H7 (cell line): ENCODE measurements around the gene PROCR. TPM values are rescaled to one million over a fixed set of nuclear protein-coding genes. Genes with fewer than 3 reads are reported as not detected.

Source experiments
- DNase-seq: peaks from one replicate; pipeline ENCODE4 v3.0.0; 2012
- H3K27me3 ChIP-seq: 2 replicates; pipeline ENCODE4 v1.6.0; 2011; ENCODE audit warnings: mild to moderate bottlenecking, low read length; ENCODE audit not compliant: control insufficient read depth, insufficient read depth
- H3K36me3 ChIP-seq: replicated peaks from 2 replicates; pipeline ENCODE4 v1.5.1; 2011; ENCODE audit warnings: low read length; ENCODE audit not compliant: control insufficient read depth, insufficient read depth
- H3K4me3 ChIP-seq: 2 replicates; pipeline ENCODE4 v1.5.1; 2011; ENCODE audit warnings: low read depth, mild to moderate bottlenecking, control low read depth, low read length, moderate library complexity; ENCODE audit not compliant: insufficient read depth
- total RNA-seq: library from RNA; depleted of rRNA; stranded (reverse); fragments of >200 nt; shearing (Covaris generic); gene quantifications from 2 replicates; pipeline ENCODE4 v1.2.3, GENCODE V29; 2014; rRNA removed

PROCR gene
- total RNA-seq, result 64.9 and 89.6 TPM in 2 replicates

GRCh38 chr20:35171753-35172433 lies at the start of gene PROCR:
PROCR (plus strand) TSS chr20:35172072; CDS start chr20:35172155, 83 bp downstream.
- Histone ChIP-seq H3K27me3 (no peaks in the 10 kb centered on the region), H3K4me3 (peak within 1 kb of the TSS; percentile 47), H3K36me3 (peaks cover 3% of the 10 kb centered on the region)
- peak; percentile 88 for DNase-seq

- Histone ChIP-seq H3K27me3 (no peaks in the 10 kb centered on the region), H3K36me3 (peaks cover 29% of the 10 kb centered on the region)
- DNase-seq, result no peak
These were observed 49.0 kb upstream of the PROCR start for GRCh38 chr20:35122756-35123405.

GRCh38 chr20:35125753-35126152 lies 46.1 kb upstream of the PROCR start:
- H3K36me3 ChIP-seq, result peaks cover 26% of the 10 kb centered on the region
- no peak for DNase-seq
- H3K27me3 ChIP-seq, result no peaks in the 10 kb centered on the region
- no peak overlapping the region for H3K4me3 ChIP-seq

More at GRCh38 chr20:35122756-35123405, 49.0 kb upstream of the PROCR start:
- no peak overlapping the region for H3K4me3 ChIP-seq

GRCh38 chr20:35129647-35130069 lies 42.2 kb upstream of the PROCR start:
- no peak for DNase-seq
- Histone ChIP-seq H3K4me3 (no peak overlapping the region), H3K27me3 (no peaks in the 10 kb centered on the region), H3K36me3 (peaks cover 14% of the 10 kb centered on the region)

GRCh38 chr20:35131934-35132333 lies 39.9 kb upstream of the PROCR start:
- no peak overlapping the region for H3K4me3 ChIP-seq
- H3K27me3 ChIP-seq, result no peaks in the 10 kb centered on the region
- peaks cover 11% of the 10 kb centered on the region for H3K36me3 ChIP-seq
- no peak for DNase-seq

GRCh38 chr20:35133031-35133430 lies 38.8 kb upstream of the PROCR start:
- Histone ChIP-seq H3K27me3 (no peaks in the 10 kb centered on the region), H3K4me3 (no peak overlapping the region), H3K36me3 (peaks cover 11% of the 10 kb centered on the region)
- no peak for DNase-seq

- no peak for DNase-seq
- Histone ChIP-seq H3K4me3 (no peak overlapping the region), H3K36me3 (peaks cover 11% of the 10 kb centered on the region), H3K27me3 (no peaks in the 10 kb centered on the region)
These were observed 38.1 kb upstream of the PROCR start for GRCh38 chr20:35133735-35134134.

- Histone ChIP-seq H3K4me3 (no peak overlapping the region), H3K36me3 (peaks cover 11% of the 10 kb centered on the region), H3K27me3 (no peaks in the 10 kb centered on the region)
- DNase-seq, result no peak
These were observed 37.4 kb upstream of the PROCR start for GRCh38 chr20:35134472-35134871.

- Histone ChIP-seq H3K4me3 (no peak overlapping the region), H3K36me3 (peaks cover 9% of the 10 kb centered on the region), H3K27me3 (no peaks in the 10 kb centered on the region)
- no peak for DNase-seq
These were observed 37.0 kb upstream of the PROCR start for GRCh38 chr20:35134880-35135279.

GRCh38 chr20:35135867-35136586 lies 35.8 kb upstream of the PROCR start:
- no peak for DNase-seq
- Histone ChIP-seq H3K4me3 (no peak overlapping the region), H3K27me3 (no peaks in the 10 kb centered on the region), H3K36me3 (peaks cover 9% of the 10 kb centered on the region)

- Histone ChIP-seq H3K27me3 (no peaks in the 10 kb centered on the region), H3K4me3 (no peak overlapping the region), H3K36me3 (peaks cover 3% of the 10 kb centered on the region)
- DNase-seq, result no peak
These were observed 27.2 kb upstream of the PROCR start for GRCh38 chr20:35144694-35145093.

- H3K27me3 ChIP-seq, result no peaks in the 10 kb centered on the region
- H3K36me3 ChIP-seq, result peaks cover 3% of the 10 kb centered on the region
- H3K4me3 ChIP-seq, result no peak overlapping the region
- peak; percentile 75 for DNase-seq
These were observed 26.7 kb upstream of the PROCR start for GRCh38 chr20:35145141-35145564.

- DNase-seq, result peak; percentile 72
- Histone ChIP-seq H3K4me3 (peak overlapping the region; percentile 80), H3K36me3 (peaks cover 3% of the 10 kb centered on the region), H3K27me3 (no peaks in the 10 kb centered on the region)
These were observed 25.5 kb upstream of the PROCR start for GRCh38 chr20:35146299-35146919.

- DNase-seq, result peak; percentile 94
- peaks cover 2% of the 10 kb centered on the region for H3K36me3 ChIP-seq
- peak within 1 kb of the TSS; percentile 80 for H3K4me3 ChIP-seq
- no peaks in the 10 kb centered on the region for H3K27me3 ChIP-seq
These were observed 24.8 kb upstream of the PROCR start, which contains the start of gene EDEM2 for GRCh38 chr20:35146920-35147574. EDEM2 (minus strand) TSS chr20:35147336; CDS start chr20:35147258, 78 bp downstream.
